Prostate gland (tissue), 2 donors: ENCODE measurements around the gene TCF7L2.

Source experiments
- CTCF ChIP-seq, 4 experiments: fragments of 200-600 bp in 2 of 4; fragments of 450-650 bp in 2 of 4; sonication (generic) in 2 of 4; IDR thresholded peaks; 1 replicate in 3 of 4; 2 replicates in 1 of 4; pipeline ENCODE4 v1.5.1; 2016 to 2019; ENCODE audit warnings: antibody characterized with exemption in 4 of 4, mild to moderate bottlenecking in 2 of 4, moderate library complexity in 2 of 4
- POLR2A ChIP-seq: fragments of 450-650 bp; IDR thresholded peaks from one replicate; pipeline ENCODE4 v1.6.1; 2016; ENCODE audit warnings: antibody characterized with exemption, mild to moderate bottlenecking
- POLR2AphosphoS5 ChIP-seq: sonication (generic); formaldehyde crosslinking; IDR thresholded peaks from one replicate; pipeline ENCODE4 v1.6.1; 2017; ENCODE audit warnings: antibody characterized with exemption

- TF ChIP-seq CTCF (IDR thresholded peaks at IDR 0.05): no peak
- peak; percentile 54 for TF ChIP-seq POLR2AphosphoS5
- TF ChIP-seq POLR2A: no peak
Measured at GRCh38 chr10:112906945-112907344, 43.1 kb upstream of the TCF7L2 start.
